Right lobe of liver (tissue), 6 donors: ENCODE results near the gene DRD2. TPM values are rescaled to one million over a fixed set of nuclear protein-coding genes. Genes with fewer than 3 reads are reported as not detected.

Source experiments
- ATAC-seq, 4 donors: fragments of 200-7000 bp; cut with Tn5 transposase; one replicate each; pipeline ENCODE4 v1.9.1; 2020; ENCODE audit warnings: mild to moderate bottlenecking in 4 of 4, moderate library complexity in 4 of 4
- DNase-seq, 3 donors: peaks; one replicate each; pipeline ENCODE4 v3.0.0-alpha.2; 2020
- H3K27ac ChIP-seq, 3 donors: fragments of 200-600 bp; one replicate each; pipeline ENCODE4 v1.8.0; 2022
- H3K27me3 ChIP-seq, 2 donors: fragments of 200-600 bp; one replicate each; pipeline ENCODE4 v1.8.0; 2022
- H3K36me3 ChIP-seq, 4 donors: fragments of 200-600 bp; sonication (generic) in 1 of 4; one replicate each; pipeline versions ENCODE4 v1.5.1 to v1.8.0; 2017 to 2022; ENCODE audit warnings: control low read depth in 1 of 4
- H3K4me1 ChIP-seq, 4 donors: fragments of 200-600 bp; sonication (generic) in 1 of 4; one replicate each; pipeline versions ENCODE4 v1.5.1 to v1.8.0; 2017 to 2022; ENCODE audit warnings: control low read depth in 1 of 4
- H3K4me3 ChIP-seq, 3 donors: fragments of 200-600 bp; one replicate each; pipeline ENCODE4 v1.8.0; 2022
- H3K9me3 ChIP-seq, 4 donors: fragments of 200-600 bp; sonication (generic) in 1 of 4; one replicate each; pipeline versions ENCODE4 v1.5.1 to v1.8.0; 2017 to 2022; ENCODE audit warnings: control low read depth in 1 of 4
- CTCF ChIP-seq, 4 donors: fragments of 200-600 bp in 3 of 4; fragments of 450-650 bp in 1 of 4; IDR thresholded peaks; one replicate each; pipeline versions ENCODE4 v1.5.1 to v1.8.0; 2016 to 2022; ENCODE audit warnings: antibody characterized with exemption in 4 of 4, mild to moderate bottlenecking in 2 of 4
- POLR2A ChIP-seq: fragments of 450-650 bp; IDR thresholded peaks from one replicate; pipeline ENCODE4 v1.6.1; 2017; ENCODE audit warnings: antibody characterized with exemption, mild to moderate bottlenecking
- WGBS: methylation state at CpG from one replicate; pipeline ENCODE4 v1.1.6; 2018; ENCODE audit warnings: low coverage, low lambda C conversion rate; ENCODE audit not compliant: insufficient coverage; ENCODE audit errors: missing lambda C conversion rate; 5-methylcytosine and 5-hydroxymethylcytosine counted together
- intact Hi-C, 2 donors: fragments of 100-400 bp; cut with DNase I; formaldehyde crosslinking; loops; one replicate each; pipeline versions ENCODE4 v1.11.2 to v1.14.1; 2022
- total RNA-seq, 6 experiments: library from RNA; depleted of rRNA in 2 of 6; stranded (reverse); fragments of >200 nt in 2 of 6; fragmentation: NEBNext Ultra II Directional in 3 of 6; extraction: Animal tissue kit (Norgen Biotek cat#: 25700) in 3 of 6; gene quantifications; one replicate each; pipeline versions ENCODE4 v1.1.0 to v1.2.4, GENCODE V29; 2016 to 2023
- donor health status: DM: no; HTN: yes; CAD: no.
- donor health status: DM: no; HTN: no; CAD: no.
- donor health status: DM: no; HTN: no; CAD: no.
- donor health status: DM: no; HTN: yes; CAD: no.
- donor health status: DM: no; HTN: yes; CAD: no.

DRD2 gene
- total RNA-seq, 6 experiments from 2014 or later, result 0.13 TPM; not detected in 5

GRCh38 chr11:113504586-113504985, 29.4 kb upstream of the DRD2 start:
- WGBS, result 53% methylated on average over 4 of the region's 4 CpGs
- no peaks in the 10 kb centered on the region for H3K27me3 ChIP-seq
- H3K27ac ChIP-seq, result no peak overlapping the region
- H3K4me1 ChIP-seq, result no peaks in the 10 kb centered on the region
- no peak overlapping the region for H3K4me3 ChIP-seq
- no peaks in the 10 kb centered on the region for H3K9me3 ChIP-seq
- no peak for DNase-seq
- ATAC-seq, result no peak
- intact Hi-C loops, result no loop called here
- no peaks in the 10 kb centered on the region for H3K36me3 ChIP-seq
- TF ChIP-seq POLR2A, result no peak
- TF ChIP-seq CTCF (IDR thresholded peaks at IDR 0.05), result no peak

GRCh38 chr11:113504071-113504470, 28.9 kb upstream of the DRD2 start:
- intact Hi-C loops, result no loop called here
- Histone ChIP-seq H3K4me3 (no peak overlapping the region), H3K9me3 (no peaks in the 10 kb centered on the region), H3K27me3 (no peaks in the 10 kb centered on the region), H3K27ac (no peak overlapping the region), H3K36me3 (no peaks in the 10 kb centered on the region), H3K4me1 (no peaks in the 10 kb centered on the region)
- TF ChIP-seq POLR2A, result no peak
- TF ChIP-seq CTCF (IDR thresholded peaks at IDR 0.05), result no peak
- WGBS, result 34% methylated on average over 3 of the region's 3 CpGs
- no peak for DNase-seq
- no peak for ATAC-seq

DNA sequence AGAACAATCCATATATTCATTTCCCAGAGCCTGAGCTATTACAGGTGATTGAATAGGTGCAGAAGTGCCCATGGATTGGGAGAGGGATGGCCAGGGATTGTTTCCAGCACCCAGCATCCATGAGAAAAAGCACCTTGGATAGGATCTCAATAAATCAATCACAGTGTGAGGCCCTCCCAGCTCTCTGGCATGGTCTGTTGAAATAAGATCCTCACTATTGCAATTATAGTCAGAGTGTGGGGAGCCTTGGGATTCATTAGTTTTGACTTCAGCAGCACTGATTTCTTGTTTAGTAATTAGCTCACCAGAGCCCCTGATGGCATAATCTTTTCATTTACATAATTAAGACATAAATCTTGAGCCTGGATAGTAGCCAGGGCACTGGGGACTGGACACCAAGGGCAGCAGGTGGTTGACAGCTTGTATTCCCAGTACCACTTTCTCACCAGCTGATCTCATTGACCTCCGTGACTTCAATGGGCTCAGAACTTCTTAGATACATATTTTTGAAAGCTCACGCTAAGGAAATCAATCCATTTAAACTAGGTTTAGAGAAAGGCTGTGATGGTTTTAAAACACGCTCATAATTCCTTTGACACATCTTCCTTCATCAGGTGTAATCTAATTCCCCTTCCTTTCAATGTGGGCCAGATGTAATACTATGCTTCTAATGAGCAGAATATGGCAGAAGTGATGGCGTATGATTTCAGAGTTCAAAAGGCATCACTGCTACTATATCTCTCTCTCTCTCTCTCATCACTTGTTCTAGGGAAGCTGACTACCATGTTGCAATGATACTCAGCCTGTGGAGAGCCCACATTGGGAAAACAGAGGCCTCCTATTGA, 22.1 kb upstream of the DRD2 start:
- ATAC-seq, result no peak
- no peaks in the 10 kb centered on the region for H3K4me1 ChIP-seq
- TF ChIP-seq CTCF (IDR thresholded peaks at IDR 0.05), result no peak
- no peak for TF ChIP-seq POLR2A
- H3K27me3 ChIP-seq, result no peaks in the 10 kb centered on the region
- intact Hi-C loops, result no loop called here
- H3K9me3 ChIP-seq, result no peaks in the 10 kb centered on the region
- no peaks in the 10 kb centered on the region for H3K36me3 ChIP-seq
- H3K27ac ChIP-seq, result no peak overlapping the region
- no peak for DNase-seq
- 68% methylated on average over 4 of the region's 4 CpGs for WGBS
- no peak overlapping the region for H3K4me3 ChIP-seq

DNA sequence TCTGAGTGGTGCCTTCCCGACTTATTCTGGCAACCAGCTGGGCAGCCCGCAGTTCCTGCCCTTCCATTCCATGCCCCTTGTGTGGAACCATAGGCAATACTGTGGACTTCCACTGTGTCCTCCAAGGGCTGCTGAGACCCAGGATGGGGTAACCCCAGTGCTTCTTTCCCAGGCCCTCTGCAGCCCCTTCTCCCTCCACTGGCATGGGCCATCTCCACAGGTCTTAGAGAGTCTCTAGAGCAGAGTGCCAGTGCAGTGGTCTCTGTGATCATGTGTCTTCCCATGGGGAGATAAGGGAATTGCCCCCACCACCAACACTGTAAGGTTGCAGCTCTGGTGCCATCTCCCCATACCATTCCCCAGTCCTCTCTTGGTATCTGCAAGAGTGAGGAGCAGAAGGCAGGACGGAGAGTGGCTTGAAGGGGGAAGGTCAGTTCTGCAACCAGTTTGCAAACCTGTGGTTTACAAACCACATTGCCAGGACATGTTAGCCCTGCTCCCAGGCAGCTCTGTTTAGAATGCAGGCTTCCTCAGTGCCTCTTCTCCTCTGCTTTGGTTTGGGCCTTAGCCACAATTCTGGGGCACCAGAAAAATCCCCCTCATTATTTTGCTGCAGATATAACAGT, 20.9 kb upstream of the DRD2 start:
- Histone ChIP-seq H3K36me3 (no peaks in the 10 kb centered on the region), H3K4me3 (no peak overlapping the region), H3K27me3 (no peaks in the 10 kb centered on the region), H3K27ac (no peak overlapping the region), H3K9me3 (no peaks in the 10 kb centered on the region), H3K4me1 (no peaks in the 10 kb centered on the region)
- 55% methylated on average over 3 of the region's 3 CpGs for WGBS
- TF ChIP-seq CTCF (IDR thresholded peaks at IDR 0.05), result no peak
- TF ChIP-seq POLR2A, result no peak
- DNase-seq (no peak), ATAC-seq (peak in 1 of 4 donors; percentile 24)
- intact Hi-C loops, result no loop called here
